HepG2 (cell line): Measurements from ENCODE around the gene DCDC2. TPM values are rescaled to one million over a fixed set of nuclear protein-coding genes. Genes with fewer than 3 reads are reported as not detected.

Source experiments
- BORCS8-MEF2B ChIP-seq: sonication (generic); formaldehyde crosslinking; IDR thresholded peaks from 2 replicates; pipeline ENCODE4 v1.8.0; 2022; ENCODE audit warnings: mild to moderate bottlenecking, missing genetic modification reagents
- CCAR2 ChIP-seq: fragments of 200-400 bp; formaldehyde crosslinking; optimal IDR thresholded peaks from 2 replicates; pipeline ENCODE3; 2018; ENCODE audit warnings: low read depth, mild to moderate bottlenecking, low read length, moderate library complexity
- FOXP1 ChIP-seq, 2 experiments: fragments of 450-650 bp in 1 of 2; IDR thresholded peaks; 2 replicates each; pipeline ENCODE4 v1.6.1; 2017 to 2018; ENCODE audit warnings: antibody characterized with exemption in 1 of 2
- NFRKB ChIP-seq: fragments of 450-650 bp; IDR thresholded peaks from 2 replicates; pipeline ENCODE4 v1.6.1; 2017
- NR2C2 ChIP-seq: sonication (generic); formaldehyde crosslinking; IDR thresholded peaks from 2 replicates; pipeline ENCODE4 v1.4.0; 2020; ENCODE audit warnings: missing genetic modification reagents, mild to moderate bottlenecking, moderate library complexity, borderline replicate concordance
- SRSF1 ChIP-seq: fragments of 200-400 bp; formaldehyde crosslinking; optimal IDR thresholded peaks from 2 replicates; pipeline ENCODE3; 2017; ENCODE audit warnings: mild to moderate bottlenecking, low read depth, low read length, moderate library complexity
- ZNF761 ChIP-seq: sonication (generic); formaldehyde crosslinking; conservative IDR thresholded peaks from 2 replicates; pipeline ENCODE4 v1.4.0; 2020; ENCODE audit warnings: mild to moderate bottlenecking, missing genetic modification reagents
- polyA plus RNA-seq, 8 experiments: library from polyadenylated mRNA; depleted of rRNA in 3 of 8; stranded (reverse) in 7 of 8; unstranded in 1 of 8; fragments of >200 nt; fragmentation: Illumina TruSeq in 4 of 8; extraction: Trizol in 4 of 8; gene quantifications; 2 replicates each; pipeline versions ENCODE4 v1.2.1 to v1.2.3, GENCODE V29; 2011 to 2016; ENCODE audit warnings: low read depth in 4 of 8, missing spikeins in 1 of 8, mixed read lengths in 1 of 8; ENCODE audit not compliant: insufficient read depth in 1 of 8
- total RNA-seq, 5 experiments: library from RNA; depleted of rRNA; stranded (reverse); fragments of >200 nt; fragmentation: Illumina TruSeq; extraction: Trizol; gene quantifications; 2 replicates each; pipeline ENCODE4 v1.2.3, GENCODE V29; 2016; ENCODE audit warnings: low read depth in 1 of 5
- TF ChIP-seq, protein P1 (sequence below): sonication (generic); formaldehyde crosslinking; IDR thresholded peaks from 2 replicates; pipeline ENCODE4 v1.5.0; 2020; ENCODE audit warnings: mild to moderate bottlenecking, missing genetic modification reagents
- TF ChIP-seq, protein P2 (sequence below), 2 experiments: sonication (generic) in 1 of 2; formaldehyde crosslinking in 1 of 2; IDR thresholded peaks; 2 replicates each; pipeline versions ENCODE4 v1.6.1 to v1.9.0; 2014 to 2022; ENCODE audit warnings: antibody characterized with exemption in 1 of 2, borderline replicate concordance in 1 of 2, inconsistent platforms in 1 of 2, low read depth in 1 of 2, missing genetic modification reagents in 1 of 2
- TF ChIP-seq, protein P3 (sequence below): sonication (generic); formaldehyde crosslinking; IDR thresholded peaks from 2 replicates; pipeline ENCODE4 v1.8.1; 2022; ENCODE audit warnings: mild to moderate bottlenecking, missing genetic modification reagents
- TF ChIP-seq, protein P4 (sequence below): sonication (generic); formaldehyde crosslinking; IDR thresholded peaks from 2 replicates; pipeline ENCODE4 v1.5.1; 2020; ENCODE audit warnings: mild to moderate bottlenecking, missing genetic modification reagents
- TF ChIP-seq, protein P5 (sequence below): IDR thresholded peaks from 2 replicates; pipeline ENCODE4 v1.6.1; 2016; ENCODE audit warnings: low read depth, control low read depth

The DCDC2 gene
- total and polyA plus RNA-seq, 2 of the 13 experiments (the other 11 are each of a cell fraction or from before 2014, with no cell fraction given) = 9.0 to 36.2 TPM

DNA sequence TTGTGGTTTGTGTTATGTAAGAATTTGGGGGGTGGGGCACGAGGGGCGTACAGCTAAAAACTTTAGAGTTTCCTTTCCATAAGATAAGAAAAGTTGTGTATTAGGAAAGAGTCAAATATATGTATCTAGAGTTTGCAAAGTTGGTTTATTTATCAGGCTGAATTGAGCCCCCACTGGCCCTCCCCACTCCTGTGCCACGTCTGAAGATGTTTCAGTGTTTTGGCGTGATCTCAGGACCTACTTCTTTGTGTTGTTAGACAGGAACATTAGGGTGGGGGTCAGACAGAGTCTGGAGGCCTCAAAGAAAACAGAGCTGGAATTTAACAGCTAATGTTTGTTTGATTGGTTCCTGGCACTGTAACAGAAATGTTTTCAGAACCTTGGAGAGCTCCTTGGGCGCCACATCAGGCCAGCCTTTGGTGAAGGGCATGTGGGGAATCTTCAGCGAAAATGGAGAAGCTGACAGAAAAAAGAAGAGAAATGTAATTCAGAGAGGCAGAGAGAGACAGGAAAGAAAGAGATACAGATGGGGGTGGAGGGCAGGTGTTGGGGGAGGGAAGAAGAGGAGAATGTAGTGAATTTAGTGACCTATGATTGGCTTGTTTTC is 231.2 kb downstream of the DCDC2 start (continued):
- no peak for TF ChIP-seq NFRKB
- TF ChIP-seq, protein P1, sequence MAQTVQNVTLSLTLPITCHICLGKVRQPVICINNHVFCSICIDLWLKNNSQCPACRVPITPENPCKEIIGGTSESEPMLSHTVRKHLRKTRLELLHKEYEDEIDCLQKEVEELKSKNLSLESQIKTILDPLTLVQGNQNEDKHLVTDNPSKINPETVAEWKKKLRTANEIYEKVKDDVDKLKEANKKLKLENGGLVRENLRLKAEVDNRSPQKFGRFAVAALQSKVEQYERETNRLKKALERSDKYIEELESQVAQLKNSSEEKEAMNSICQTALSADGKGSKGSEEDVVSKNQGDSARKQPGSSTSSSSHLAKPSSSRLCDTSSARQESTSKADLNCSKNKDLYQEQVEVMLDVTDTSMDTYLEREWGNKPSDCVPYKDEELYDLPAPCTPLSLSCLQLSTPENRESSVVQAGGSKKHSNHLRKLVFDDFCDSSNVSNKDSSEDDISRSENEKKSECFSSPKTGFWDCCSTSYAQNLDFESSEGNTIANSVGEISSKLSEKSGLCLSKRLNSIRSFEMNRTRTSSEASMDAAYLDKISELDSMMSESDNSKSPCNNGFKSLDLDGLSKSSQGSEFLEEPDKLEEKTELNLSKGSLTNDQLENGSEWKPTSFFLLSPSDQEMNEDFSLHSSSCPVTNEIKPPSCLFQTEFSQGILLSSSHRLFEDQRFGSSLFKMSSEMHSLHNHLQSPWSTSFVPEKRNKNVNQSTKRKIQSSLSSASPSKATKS = no peak
- TF ChIP-seq, protein P2, sequence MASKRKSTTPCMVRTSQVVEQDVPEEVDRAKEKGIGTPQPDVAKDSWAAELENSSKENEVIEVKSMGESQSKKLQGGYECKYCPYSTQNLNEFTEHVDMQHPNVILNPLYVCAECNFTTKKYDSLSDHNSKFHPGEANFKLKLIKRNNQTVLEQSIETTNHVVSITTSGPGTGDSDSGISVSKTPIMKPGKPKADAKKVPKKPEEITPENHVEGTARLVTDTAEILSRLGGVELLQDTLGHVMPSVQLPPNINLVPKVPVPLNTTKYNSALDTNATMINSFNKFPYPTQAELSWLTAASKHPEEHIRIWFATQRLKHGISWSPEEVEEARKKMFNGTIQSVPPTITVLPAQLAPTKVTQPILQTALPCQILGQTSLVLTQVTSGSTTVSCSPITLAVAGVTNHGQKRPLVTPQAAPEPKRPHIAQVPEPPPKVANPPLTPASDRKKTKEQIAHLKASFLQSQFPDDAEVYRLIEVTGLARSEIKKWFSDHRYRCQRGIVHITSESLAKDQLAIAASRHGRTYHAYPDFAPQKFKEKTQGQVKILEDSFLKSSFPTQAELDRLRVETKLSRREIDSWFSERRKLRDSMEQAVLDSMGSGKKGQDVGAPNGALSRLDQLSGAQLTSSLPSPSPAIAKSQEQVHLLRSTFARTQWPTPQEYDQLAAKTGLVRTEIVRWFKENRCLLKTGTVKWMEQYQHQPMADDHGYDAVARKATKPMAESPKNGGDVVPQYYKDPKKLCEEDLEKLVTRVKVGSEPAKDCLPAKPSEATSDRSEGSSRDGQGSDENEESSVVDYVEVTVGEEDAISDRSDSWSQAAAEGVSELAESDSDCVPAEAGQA (IDR thresholded peaks at IDR 0.05; ENCODE audit: low read depth) = no peak
- TF ChIP-seq, protein P2 (CRISPR knock-in tag; IDR thresholded peaks at IDR 0.05; ENCODE audit: borderline replicate concordance) = peak; percentile 91
- TF ChIP-seq SRSF1 = no peak
- 0 out of 2 replicates have a peak, but pooled peaks have one; percentile 64 for TF ChIP-seq ZNF761
- TF ChIP-seq, protein P3, sequence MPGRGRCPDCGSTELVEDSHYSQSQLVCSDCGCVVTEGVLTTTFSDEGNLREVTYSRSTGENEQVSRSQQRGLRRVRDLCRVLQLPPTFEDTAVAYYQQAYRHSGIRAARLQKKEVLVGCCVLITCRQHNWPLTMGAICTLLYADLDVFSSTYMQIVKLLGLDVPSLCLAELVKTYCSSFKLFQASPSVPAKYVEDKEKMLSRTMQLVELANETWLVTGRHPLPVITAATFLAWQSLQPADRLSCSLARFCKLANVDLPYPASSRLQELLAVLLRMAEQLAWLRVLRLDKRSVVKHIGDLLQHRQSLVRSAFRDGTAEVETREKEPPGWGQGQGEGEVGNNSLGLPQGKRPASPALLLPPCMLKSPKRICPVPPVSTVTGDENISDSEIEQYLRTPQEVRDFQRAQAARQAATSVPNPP = no peak
- TF ChIP-seq, protein P4, sequence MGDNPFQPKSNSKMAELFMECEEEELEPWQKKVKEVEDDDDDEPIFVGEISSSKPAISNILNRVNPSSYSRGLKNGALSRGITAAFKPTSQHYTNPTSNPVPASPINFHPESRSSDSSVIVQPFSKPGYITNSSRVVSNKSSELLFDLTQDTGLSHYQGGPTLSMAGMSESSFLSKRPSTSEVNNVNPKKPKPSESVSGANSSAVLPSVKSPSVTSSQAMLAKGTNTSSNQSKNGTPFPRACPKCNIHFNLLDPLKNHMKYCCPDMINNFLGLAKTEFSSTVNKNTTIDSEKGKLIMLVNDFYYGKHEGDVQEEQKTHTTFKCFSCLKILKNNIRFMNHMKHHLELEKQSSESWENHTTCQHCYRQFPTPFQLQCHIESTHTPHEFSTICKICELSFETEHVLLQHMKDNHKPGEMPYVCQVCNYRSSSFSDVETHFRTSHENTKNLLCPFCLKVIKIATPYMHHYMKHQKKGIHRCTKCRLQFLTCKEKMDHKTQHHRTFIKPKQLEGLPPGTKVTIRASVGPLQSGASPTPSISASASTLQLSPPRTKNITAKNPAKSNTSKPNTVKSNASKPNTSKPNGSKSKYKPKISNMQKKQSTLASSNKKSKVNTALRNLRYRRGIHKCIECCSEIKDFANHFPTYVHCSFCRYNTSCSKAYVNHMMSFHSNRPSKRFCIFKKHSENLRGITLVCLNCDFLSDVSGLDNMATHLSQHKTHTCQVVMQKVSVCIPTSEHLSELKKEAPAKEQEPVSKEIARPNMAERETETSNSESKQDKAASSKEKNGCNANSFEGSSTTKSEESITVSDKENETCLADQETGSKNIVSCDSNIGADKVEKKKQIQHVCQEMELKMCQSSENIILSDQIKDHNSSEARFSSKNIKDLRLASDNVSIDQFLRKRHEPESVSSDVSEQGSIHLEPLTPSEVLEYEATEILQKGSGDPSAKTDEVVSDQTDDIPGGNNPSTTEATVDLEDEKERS (CRISPR knock-in tag) = peak; percentile 77; the same call in 1 of the 2 replicates
- TF ChIP-seq FOXP1 (IDR thresholded peaks at IDR 0.05) = no peak
- 0 out of 2 replicates have a peak, but pooled peaks have one; percentile 35 for TF ChIP-seq FOXP1 (CRISPR knock-in tag; IDR thresholded peaks at IDR 0.05)
- TF ChIP-seq, protein P5, sequence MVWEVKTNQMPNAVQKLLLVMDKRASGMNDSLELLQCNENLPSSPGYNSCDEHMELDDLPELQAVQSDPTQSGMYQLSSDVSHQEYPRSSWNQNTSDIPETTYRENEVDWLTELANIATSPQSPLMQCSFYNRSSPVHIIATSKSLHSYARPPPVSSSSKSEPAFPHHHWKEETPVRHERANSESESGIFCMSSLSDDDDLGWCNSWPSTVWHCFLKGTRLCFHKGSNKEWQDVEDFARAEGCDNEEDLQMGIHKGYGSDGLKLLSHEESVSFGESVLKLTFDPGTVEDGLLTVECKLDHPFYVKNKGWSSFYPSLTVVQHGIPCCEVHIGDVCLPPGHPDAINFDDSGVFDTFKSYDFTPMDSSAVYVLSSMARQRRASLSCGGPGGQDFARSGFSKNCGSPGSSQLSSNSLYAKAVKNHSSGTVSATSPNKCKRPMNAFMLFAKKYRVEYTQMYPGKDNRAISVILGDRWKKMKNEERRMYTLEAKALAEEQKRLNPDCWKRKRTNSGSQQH (CRISPR knock-in tag) = peak; percentile 94; the same call in 1 of the 2 replicates
- TF ChIP-seq CCAR2 = no peak
- TF ChIP-seq BORCS8-MEF2B = peak; percentile 97
- 0 out of 2 replicates have a peak, but pooled peaks have one; percentile 37 for TF ChIP-seq NR2C2 (CRISPR knock-in tag)
